Activated CD8-positive, alpha-beta memory T cell treated with anti-CD3 and anti-CD28 coated beads, Interleukin-2, amount 10 ng/mL, durations not matched to agents 7 days and 5 days (primary cell): ENCODE data around the gene COL10A1. TPM values are rescaled to one million over a fixed set of nuclear protein-coding genes. Genes with fewer than 3 reads are reported as not detected.

Experiments used
- ATAC-seq: fragments of 150-1000 bp; cut with Tn5 transposase; one replicate; pipeline ENCODE4 v1.10.0; 2021; ENCODE audit warnings: moderate library complexity
- CTCF ChIA-PET: fragments of 350-600 bp; sonication (Branson Sonifier 250); formaldehyde crosslinking; loops from one replicate; lab custom pipeline; 2021; ENCODE audit warnings: antibody characterized with exemption; lab: Charles Lee
- DNase-seq: peaks from one replicate; pipeline ENCODE4 v3.0.0-alpha.2; 2020
- H3K27ac Mint-ChIP-seq: one replicate; pipeline ENCODE4 v1.8.0; 2021; ENCODE audit warnings: mild to moderate bottlenecking, mixed read lengths
- H3K27me3 Mint-ChIP-seq: one replicate; pipeline ENCODE4 v1.8.0; 2021; ENCODE audit warnings: mixed read lengths
- H3K36me3 Mint-ChIP-seq: one replicate; pipeline ENCODE4 v1.8.0; 2021; ENCODE audit warnings: mild to moderate bottlenecking, mixed read lengths
- H3K4me1 Mint-ChIP-seq: one replicate; pipeline ENCODE4 v1.8.0; 2021; ENCODE audit warnings: mixed read lengths
- H3K4me3 Mint-ChIP-seq: one replicate; pipeline ENCODE4 v1.8.0; 2021; ENCODE audit warnings: mild to moderate bottlenecking, moderate library complexity, mixed read lengths
- H3K9me3 Mint-ChIP-seq: one replicate; pipeline ENCODE4 v1.8.0; 2022; ENCODE audit warnings: low read depth, mixed read lengths
- total RNA-seq, 2 experiments: library from RNA; stranded (reverse); gene quantifications; one replicate each; pipeline ENCODE4 v1.2.3, GENCODE V29; 2021

Gene COL10A1
- not detected for total RNA-seq

DNA sequence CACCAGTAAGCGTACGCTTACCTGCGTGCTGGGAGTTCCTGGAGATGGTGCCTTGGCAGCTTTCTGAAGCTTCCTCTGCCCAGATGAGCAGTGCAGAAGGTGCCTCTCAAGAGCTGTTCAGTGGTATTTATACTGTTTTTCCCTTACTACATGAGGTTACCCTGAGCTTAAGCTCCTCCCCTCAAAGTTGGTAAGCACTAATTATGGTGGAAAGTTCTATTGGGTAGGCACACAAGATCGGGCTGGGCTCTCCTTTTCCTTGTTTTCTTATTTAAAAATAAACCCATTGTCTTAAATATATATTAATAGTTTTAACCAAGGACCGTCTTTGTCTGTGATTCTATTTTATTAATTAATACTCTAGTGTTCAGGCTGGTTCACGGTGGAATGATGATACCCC, at the start of gene COL10A1:
Gene COL10A1 (minus strand): TSS at position 101 of the 400 bp plus-strand sequence. CDS start 640 bp downstream, outside the sequence.
- CTCF ChIA-PET, result interaction anchor here (1.4 kb wide), 1 partner anchor 29 kb away, joined by 4 read pairs; no protein-coding TSS in a partner anchor
- no peak for ATAC-seq
- no peaks in the 10 kb centered on the region for H3K27me3 Mint-ChIP-seq
- no peak within 1 kb of the TSS for H3K27ac Mint-ChIP-seq
- no peaks in the 10 kb centered on the region for H3K4me1 Mint-ChIP-seq
- no peak within 1 kb of the TSS for H3K4me3 Mint-ChIP-seq
- H3K36me3 Mint-ChIP-seq, result peaks cover 7% of the 10 kb centered on the region
- no peak for DNase-seq
- no peaks in the 10 kb centered on the region for H3K9me3 Mint-ChIP-seq

- H3K27me3 Mint-ChIP-seq, result no peaks in the 10 kb centered on the region
- H3K27ac Mint-ChIP-seq, result no peak overlapping the region
- H3K36me3 Mint-ChIP-seq, result peaks cover 21% of the 10 kb centered on the region
- H3K9me3 Mint-ChIP-seq, result peaks cover 6% of the 10 kb centered on the region
- H3K4me1 Mint-ChIP-seq, result no peaks in the 10 kb centered on the region
- ATAC-seq (no peak), DNase-seq (no peak)
- no peak overlapping the region for H3K4me3 Mint-ChIP-seq
- CTCF ChIA-PET, result no interaction called here
Observed at GRCh38 chr6:116175344-116175743, 49.4 kb upstream of the COL10A1 start.

DNA sequence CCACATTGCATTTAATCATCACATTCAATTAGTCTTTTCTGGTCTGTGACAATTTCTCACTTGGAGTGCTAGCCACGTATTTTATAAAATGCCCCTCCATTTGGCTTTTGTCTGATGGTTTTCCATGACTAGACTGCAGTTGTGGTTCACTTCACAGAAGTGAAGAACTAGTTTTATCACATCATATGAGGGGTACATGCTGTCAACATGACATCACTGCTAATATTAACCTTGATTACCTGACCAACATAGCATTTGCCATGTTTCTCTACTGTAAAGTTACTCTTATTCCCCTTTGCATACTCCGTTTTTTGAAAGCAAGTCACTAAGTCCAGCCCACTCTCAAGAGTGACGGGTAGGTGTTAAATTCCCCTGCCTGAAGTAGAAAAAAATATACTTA, 48.0 kb upstream of the COL10A1 start:
- Mint-ChIP-seq H3K27ac (no peak overlapping the region), H3K27me3 (no peaks in the 10 kb centered on the region), H3K36me3 (peaks cover 24% of the 10 kb centered on the region), H3K4me1 (no peaks in the 10 kb centered on the region), H3K4me3 (no peak overlapping the region), H3K9me3 (peaks cover 6% of the 10 kb centered on the region)
- CTCF ChIA-PET, result no interaction called here
- ATAC-seq (no peak), DNase-seq (no peak)

DNA sequence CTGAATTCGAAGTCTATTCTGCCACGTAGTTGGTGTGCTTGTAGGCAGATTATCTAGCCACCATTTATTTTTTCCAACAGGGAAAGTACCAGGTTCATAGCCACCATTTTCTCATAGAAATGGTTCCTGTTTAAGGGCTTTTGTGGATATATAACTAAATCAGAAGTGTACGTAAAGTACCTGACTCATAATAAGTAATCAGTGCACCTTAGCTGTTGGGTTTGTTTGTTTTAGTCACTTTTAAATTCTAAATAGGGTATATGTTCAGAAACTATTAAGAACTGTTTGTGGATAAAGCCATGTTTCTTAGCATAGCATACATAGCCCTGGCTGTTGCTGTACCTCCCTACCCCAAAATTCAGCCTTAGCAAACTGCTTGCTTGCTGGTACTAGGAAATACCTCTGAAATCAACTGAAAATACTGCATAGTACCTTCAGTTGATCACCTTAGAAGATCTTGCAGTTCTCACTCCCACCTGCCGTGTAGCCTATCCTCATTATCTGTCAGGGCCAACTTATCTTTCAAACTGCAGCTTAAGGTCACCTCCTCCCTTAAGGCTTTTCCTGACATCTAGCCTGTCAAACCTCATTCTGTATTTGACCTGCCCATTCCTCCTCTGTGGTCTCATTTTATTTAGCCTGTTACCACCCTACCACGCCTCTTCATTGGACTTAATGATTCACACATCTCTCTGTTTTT, 44.6 kb upstream of the COL10A1 start:
- no peak for ATAC-seq
- peaks cover 28% of the 10 kb centered on the region for H3K36me3 Mint-ChIP-seq
- H3K4me3 Mint-ChIP-seq, result no peak overlapping the region
- CTCF ChIA-PET, result no interaction called here
- H3K4me1 Mint-ChIP-seq, result no peaks in the 10 kb centered on the region
- no peak overlapping the region for H3K27ac Mint-ChIP-seq
- peaks cover 6% of the 10 kb centered on the region for H3K9me3 Mint-ChIP-seq
- no peak for DNase-seq
- H3K27me3 Mint-ChIP-seq, result no peaks in the 10 kb centered on the region

- no peak for DNase-seq
- Mint-ChIP-seq H3K9me3 (peaks cover 3% of the 10 kb centered on the region), H3K4me3 (no peak overlapping the region), H3K27me3 (no peaks in the 10 kb centered on the region), H3K36me3 (peaks cover 25% of the 10 kb centered on the region), H3K27ac (no peak overlapping the region), H3K4me1 (no peaks in the 10 kb centered on the region)
- CTCF ChIA-PET, result no interaction called here
- ATAC-seq, result no peak
Observed at GRCh38 chr6:116169880-116170279, 43.9 kb upstream of the COL10A1 start.

- Mint-ChIP-seq H3K27ac (no peak overlapping the region), H3K4me3 (no peak overlapping the region), H3K27me3 (no peaks in the 10 kb centered on the region), H3K36me3 (peaks cover 20% of the 10 kb centered on the region), H3K9me3 (peaks cover 9% of the 10 kb centered on the region), H3K4me1 (no peaks in the 10 kb centered on the region)
- no peak for ATAC-seq
- DNase-seq, result no peak
- CTCF ChIA-PET, result no interaction called here
Observed at GRCh38 chr6:116168148-116168547, 42.2 kb upstream of the COL10A1 start.

- CTCF ChIA-PET, result no interaction called here
- Mint-ChIP-seq H3K27me3 (no peaks in the 10 kb centered on the region), H3K4me3 (no peak overlapping the region), H3K9me3 (peaks cover 12% of the 10 kb centered on the region), H3K4me1 (no peaks in the 10 kb centered on the region), H3K36me3 (peaks cover 26% of the 10 kb centered on the region), H3K27ac (no peak overlapping the region)
- DNase-seq, result no peak
- no peak for ATAC-seq
Observed at GRCh38 chr6:116166369-116166768, 40.4 kb upstream of the COL10A1 start.

DNA sequence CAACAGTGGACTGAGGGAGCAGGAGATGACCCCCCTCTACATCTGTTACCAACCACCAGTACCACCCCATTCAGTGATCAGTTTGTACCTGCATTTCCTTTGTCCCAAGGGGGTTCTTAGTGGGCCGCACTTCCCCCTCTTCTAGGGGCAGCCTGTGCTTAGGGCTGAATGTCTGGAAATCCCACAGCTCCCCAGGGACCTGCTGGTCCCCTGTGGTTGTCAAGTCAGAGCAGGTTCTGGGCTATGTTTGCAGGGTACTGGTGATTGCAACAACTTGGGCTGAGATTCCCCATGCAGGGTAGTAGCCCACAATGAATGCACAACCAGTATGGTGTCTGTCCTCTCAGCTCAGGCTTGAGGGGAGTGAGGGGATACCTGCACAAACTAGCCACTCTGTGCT, 39.7 kb upstream of the COL10A1 start:
- Mint-ChIP-seq H3K4me1 (no peaks in the 10 kb centered on the region), H3K27me3 (no peaks in the 10 kb centered on the region), H3K9me3 (peaks cover 12% of the 10 kb centered on the region), H3K4me3 (no peak overlapping the region), H3K27ac (no peak overlapping the region), H3K36me3 (peaks cover 27% of the 10 kb centered on the region)
- ATAC-seq (no peak), DNase-seq (no peak)
- CTCF ChIA-PET, result no interaction called here

DNA sequence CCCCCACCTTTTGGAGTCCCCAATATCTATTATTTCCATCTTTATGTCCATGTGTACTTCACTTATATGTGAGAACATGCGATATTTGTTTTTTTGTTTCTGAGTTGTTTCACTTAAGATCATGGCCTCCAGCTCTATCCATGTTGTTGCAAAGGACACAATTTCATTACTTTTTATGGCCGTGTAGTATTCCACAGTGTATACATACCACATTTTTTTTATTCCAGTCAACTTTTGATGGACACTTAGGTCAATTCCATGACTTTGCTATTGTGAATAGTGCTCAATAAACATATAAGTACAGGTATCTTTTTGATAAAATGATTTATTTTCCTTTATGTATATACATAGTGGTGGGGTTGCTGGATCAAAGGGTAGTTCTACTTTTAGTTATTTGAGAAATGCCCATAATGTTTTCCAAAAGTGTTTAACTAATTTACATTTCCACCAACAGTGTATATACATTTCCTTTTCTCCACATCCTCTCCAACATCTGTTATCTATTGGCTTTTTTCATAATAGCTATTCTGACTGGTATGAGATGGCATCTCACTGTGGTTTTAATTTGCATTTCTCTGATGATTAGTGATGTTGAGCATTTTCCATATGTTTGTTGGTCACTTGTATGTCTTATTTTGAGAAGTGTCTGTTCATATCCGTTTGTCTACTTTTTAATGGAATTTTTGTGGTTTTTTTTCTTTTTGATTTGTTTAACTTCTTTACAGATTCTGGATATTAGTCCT, 34.0 kb upstream of the COL10A1 start:
- CTCF ChIA-PET, result no interaction called here
- H3K27me3 Mint-ChIP-seq, result no peaks in the 10 kb centered on the region
- H3K27ac Mint-ChIP-seq, result no peak overlapping the region
- ATAC-seq (no peak), DNase-seq (no peak)
- no peaks in the 10 kb centered on the region for H3K4me1 Mint-ChIP-seq
- no peak overlapping the region for H3K4me3 Mint-ChIP-seq
- H3K36me3 Mint-ChIP-seq, result peaks cover 20% of the 10 kb centered on the region
- H3K9me3 Mint-ChIP-seq, result peaks cover 9% of the 10 kb centered on the region

DNA sequence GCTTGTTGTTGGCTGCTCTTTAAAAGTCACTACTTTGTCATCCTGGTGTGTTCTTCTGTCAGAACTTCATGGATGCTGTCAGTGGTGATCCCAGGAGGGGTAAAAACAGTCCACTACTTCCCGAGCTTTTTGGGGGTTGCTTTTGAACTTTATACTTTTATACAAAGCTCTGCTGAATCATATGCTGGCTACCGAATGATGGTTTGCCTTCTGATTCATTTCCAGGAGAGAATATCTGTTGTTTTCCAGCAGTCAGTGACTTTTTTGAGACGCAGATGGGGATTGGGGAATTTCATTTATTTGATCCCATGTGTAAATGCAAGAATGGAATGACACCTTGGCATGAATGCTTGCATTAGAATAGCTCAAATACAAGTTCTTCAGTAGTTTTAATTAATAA, 32.7 kb upstream of the COL10A1 start:
- CTCF ChIA-PET, result interaction anchor here (0.8 kb wide), 1 partner anchor 71 kb away, joined by 3 read pairs; no protein-coding TSS in a partner anchor
- ATAC-seq, result no peak
- no peak overlapping the region for H3K4me3 Mint-ChIP-seq
- H3K36me3 Mint-ChIP-seq, result peaks cover 19% of the 10 kb centered on the region
- no peaks in the 10 kb centered on the region for H3K27me3 Mint-ChIP-seq
- H3K27ac Mint-ChIP-seq, result no peak overlapping the region
- no peak for DNase-seq
- H3K9me3 Mint-ChIP-seq, result peaks cover 7% of the 10 kb centered on the region
- H3K4me1 Mint-ChIP-seq, result no peaks in the 10 kb centered on the region

GRCh38 chr6:116157391-116157790, 31.5 kb upstream of the COL10A1 start:
- no peak for DNase-seq
- ATAC-seq, result no peak
- no peak overlapping the region for H3K27ac Mint-ChIP-seq
- no peak overlapping the region for H3K4me3 Mint-ChIP-seq
- no peaks in the 10 kb centered on the region for H3K4me1 Mint-ChIP-seq
- CTCF ChIA-PET, result interaction anchor here (1.6 kb wide), 1 partner anchor 59 kb away, joined by 3 read pairs; no protein-coding TSS in a partner anchor
- peaks cover 11% of the 10 kb centered on the region for H3K36me3 Mint-ChIP-seq
- no peaks in the 10 kb centered on the region for H3K27me3 Mint-ChIP-seq
- peaks cover 2% of the 10 kb centered on the region for H3K9me3 Mint-ChIP-seq

DNA sequence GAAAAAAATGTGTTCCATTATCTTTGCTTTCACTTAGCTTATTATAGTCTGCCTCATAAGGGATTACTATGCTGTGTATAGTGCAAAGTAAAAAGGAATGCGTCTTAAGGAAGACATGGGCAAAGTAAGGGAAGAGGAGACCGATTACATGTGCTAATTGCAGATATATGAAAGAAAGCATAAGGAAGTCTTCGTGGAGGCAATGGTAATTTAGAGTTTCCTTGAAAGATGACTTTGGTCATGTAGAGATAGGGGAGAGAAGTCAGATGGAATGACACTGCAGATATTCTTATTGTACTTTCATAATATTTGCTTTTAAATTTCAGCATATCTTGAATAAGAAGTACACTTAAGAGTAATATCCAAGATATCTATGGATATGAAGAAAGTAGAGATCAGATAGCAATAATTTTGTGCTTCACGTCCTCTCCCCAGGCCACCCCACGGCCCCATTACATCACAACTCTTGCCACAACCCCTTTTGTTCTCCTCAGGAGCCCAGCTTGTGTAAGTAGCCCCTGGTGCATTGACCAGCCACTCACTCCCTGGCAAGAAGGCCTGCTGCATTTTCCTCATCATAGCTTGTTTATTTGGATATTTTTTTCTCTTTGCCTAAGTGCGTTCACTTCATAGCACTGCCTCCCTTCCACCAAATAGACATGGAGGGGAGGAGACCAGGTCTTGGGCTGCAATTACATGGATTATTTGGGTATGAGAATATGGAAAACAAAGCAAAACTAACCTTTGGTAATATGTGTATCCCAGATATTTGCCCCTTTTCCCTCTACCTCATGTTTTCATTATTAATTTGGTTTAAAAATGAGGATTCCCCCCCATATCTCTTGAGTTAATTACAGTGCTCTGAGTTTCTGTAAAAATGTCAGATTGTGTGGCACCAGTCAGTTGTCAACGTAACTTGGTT, 30.7 kb upstream of the COL10A1 start:
- DNase-seq (no peak), ATAC-seq (no peak)
- CTCF ChIA-PET, result interaction anchor here (1.6 kb wide), 1 partner anchor 59 kb away, joined by 3 read pairs; no protein-coding TSS in a partner anchor
- H3K4me1 Mint-ChIP-seq, result no peaks in the 10 kb centered on the region
- peaks cover 2% of the 10 kb centered on the region for H3K9me3 Mint-ChIP-seq
- peaks cover 9% of the 10 kb centered on the region for H3K36me3 Mint-ChIP-seq
- H3K27me3 Mint-ChIP-seq, result no peaks in the 10 kb centered on the region
- H3K4me3 Mint-ChIP-seq, result no peak overlapping the region
- H3K27ac Mint-ChIP-seq, result no peak overlapping the region

- H3K4me1 Mint-ChIP-seq, result no peaks in the 10 kb centered on the region
- CTCF ChIA-PET, result no interaction called here
- DNase-seq (no peak), ATAC-seq (no peak)
- no peak overlapping the region for H3K27ac Mint-ChIP-seq
- H3K36me3 Mint-ChIP-seq, result peaks cover 2% of the 10 kb centered on the region
- H3K9me3 Mint-ChIP-seq, result no peaks in the 10 kb centered on the region
- no peak overlapping the region for H3K4me3 Mint-ChIP-seq
- H3K27me3 Mint-ChIP-seq, result no peaks in the 10 kb centered on the region
Observed at GRCh38 chr6:116154887-116155286, 29.0 kb upstream of the COL10A1 start.
